Left hindlimb (tissue), 1 donor: ENCODE measurements around the gene ACSF2.
"Not testable (repeated sequence)": the region's sequence is repeated elsewhere in the genome, so short reads cannot be mapped to it uniquely, and the experiment has no call there.

ENCODE experiments used
- DNase-seq: peaks from one replicate; pipeline ENCODE4 v3.0.0-alpha.2; 2018

Gene ACSF2, protein sequence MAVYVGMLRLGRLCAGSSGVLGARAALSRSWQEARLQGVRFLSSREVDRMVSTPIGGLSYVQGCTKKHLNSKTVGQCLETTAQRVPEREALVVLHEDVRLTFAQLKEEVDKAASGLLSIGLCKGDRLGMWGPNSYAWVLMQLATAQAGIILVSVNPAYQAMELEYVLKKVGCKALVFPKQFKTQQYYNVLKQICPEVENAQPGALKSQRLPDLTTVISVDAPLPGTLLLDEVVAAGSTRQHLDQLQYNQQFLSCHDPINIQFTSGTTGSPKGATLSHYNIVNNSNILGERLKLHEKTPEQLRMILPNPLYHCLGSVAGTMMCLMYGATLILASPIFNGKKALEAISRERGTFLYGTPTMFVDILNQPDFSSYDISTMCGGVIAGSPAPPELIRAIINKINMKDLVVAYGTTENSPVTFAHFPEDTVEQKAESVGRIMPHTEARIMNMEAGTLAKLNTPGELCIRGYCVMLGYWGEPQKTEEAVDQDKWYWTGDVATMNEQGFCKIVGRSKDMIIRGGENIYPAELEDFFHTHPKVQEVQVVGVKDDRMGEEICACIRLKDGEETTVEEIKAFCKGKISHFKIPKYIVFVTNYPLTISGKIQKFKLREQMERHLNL

DNA sequence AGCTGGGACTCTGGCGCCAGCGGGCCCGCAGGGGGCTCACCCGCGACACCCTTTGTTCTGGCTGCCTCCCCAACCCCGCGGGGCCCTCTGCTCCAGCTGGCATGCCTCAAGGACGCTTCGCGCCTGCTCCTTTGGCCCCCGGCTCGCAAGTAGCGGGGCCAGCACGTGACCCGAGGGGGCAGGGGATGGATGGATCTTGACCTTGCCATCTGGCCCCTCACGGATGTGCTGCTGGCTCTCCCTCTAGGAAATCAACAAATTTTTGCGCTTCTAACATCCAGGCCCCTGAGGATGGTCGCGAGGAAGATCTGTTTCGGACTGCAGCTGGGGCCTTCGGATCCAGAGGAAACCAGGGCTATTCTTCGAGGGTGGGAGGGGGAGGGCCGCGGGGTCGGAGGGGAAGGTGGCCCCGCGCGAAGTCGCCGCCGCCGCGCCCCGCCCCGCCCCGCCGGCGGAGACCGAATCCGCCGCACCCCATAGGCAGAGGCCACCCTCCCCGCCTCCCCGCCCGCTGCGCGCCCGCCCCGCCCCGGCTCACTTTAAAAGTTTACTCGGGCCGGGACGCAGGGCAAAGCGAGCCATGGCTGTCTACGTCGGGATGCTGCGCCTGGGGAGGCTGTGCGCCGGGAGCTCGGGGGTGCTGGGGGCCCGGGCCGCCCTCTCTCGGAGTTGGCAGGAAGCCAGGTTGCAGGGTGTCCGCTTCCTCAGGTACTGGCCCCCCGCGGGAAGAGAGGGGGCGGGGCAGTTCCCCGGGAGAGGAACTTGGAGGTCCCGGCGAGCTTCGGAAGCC is at the start of gene ACSF2:
Gene ACSF2 (plus strand): TSS at position 537 of the 790 bp plus-strand sequence. CDS start 44 bp downstream, at position 581.
- peak; percentile 83 for DNase-seq

DNA sequence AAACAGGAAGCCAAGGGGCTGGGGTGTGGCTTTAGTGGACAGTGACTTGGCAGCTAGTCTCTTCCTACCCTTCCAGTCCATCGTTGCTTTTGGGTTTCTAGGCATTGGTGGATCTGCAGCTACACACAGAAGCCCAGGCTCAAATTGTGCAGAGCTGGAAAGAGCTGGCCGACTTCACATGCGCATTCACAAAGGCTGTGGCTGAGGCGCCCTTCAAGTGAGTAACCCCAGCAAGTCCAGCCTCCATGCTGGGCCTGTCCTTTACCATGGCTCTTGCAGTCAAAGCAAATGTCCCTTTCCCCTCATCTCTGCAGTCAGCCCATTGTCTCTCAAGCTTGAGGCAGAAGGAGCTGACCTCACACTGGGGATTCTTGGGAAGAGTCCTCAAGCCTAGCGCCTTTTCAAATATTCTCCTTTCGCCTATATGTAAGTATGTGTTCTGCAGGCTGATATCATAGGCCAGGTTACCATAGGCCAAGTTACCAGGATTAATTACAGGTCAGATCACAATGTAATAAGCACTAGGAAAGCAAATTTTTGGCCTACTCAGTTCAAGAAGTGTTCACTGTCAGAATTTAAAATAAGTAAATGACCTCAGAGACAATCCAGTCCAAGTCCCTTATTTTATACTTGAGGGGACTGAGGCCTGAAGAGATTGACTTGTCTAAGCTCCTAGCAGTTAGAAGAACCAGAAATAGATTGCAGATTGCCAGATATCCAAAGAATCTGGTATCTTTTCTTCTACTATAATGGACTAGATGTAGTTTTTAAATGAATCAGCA is 46.5 kb upstream of the ACSF2 start:
- no peak for DNase-seq

DNA sequence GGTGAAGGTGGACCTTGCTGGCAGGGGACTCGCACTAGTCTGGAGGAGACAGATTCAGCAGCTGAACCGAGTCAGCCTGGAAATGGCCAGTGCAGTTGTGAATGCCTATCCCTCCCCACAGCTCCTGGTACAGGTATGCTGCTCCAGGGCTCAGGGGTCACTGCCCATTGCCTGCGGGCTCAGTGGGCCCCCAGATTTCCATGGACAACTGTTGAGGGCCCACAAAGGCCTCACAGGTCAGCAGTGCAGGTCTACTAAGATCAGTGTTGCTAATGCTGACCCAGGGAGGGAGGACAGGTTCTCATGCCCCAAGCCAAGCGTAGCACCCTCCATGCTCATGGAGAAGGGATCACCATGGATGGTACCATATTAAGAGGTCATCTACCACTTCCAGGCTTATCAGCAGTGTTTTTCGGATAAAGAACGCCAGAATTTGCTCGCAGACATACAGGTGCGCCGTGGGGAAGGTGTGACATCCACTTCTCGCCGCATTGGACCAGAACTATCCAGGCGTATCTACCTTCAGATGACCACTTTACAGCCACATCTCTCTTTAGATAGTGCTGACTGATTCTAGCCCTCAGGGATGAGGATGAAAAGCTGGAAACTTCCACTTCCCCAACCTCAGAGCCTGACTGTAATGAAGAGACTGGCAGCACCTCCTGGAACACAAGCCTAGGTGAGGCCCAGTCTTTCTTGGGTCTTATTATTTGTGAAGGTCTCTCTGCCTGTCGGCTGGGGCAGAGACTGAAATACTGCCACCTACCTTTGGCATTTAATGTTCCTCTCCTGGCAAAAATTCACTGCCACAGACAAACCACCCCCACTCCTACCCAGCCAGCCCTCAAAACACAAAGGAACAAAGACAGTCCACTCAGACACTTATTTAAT is 45.4 kb upstream of the ACSF2 start:
- DNase-seq = no peak

DNA sequence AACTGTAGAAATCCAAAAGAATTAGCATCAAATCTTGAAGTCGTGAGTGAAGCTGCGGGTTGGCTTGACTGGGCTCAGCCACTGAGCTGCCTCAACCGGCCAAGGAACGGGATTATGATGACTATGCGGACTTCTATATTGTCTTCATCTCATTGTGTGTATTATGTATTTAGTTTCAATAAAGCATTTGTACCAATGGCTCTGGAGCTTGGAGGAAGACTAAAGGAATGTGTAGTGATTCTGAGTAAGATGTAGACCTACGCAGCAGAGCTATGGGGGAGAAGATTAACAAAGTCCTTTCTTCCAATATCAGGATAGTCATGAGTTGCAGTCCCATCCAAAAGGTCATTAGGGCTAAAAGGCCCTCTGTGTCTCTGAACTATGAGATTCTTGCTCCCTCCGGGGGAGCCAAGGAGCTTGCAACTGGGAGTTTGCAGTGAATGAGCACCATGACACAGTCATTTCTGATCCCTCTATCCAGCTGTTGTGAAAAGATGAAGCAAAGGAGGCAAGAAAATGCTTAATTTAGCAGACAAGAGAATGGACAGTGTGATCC is 44.7 kb upstream of the ACSF2 start:
- DNase-seq = no peak

DNA sequence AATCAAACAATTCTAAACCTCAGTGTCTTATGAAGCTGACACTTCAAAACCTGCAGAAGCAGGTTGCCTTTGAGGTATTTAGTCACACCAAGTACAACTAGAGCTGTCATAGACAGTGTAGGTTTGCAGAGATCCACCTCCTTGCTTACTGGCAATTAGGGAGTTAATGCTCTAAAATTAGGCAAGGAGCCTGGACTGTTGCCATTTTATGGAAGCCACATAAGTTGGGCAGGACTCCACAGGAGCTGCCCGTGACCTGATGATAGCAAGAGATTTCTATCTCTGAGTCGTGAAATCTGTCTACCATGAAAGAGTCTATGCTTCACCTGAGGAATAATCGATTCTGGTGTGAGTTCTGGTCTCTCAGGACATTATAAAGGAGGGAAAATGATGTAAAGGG is 44.1 kb upstream of the ACSF2 start:
- DNase-seq = no peak

DNA sequence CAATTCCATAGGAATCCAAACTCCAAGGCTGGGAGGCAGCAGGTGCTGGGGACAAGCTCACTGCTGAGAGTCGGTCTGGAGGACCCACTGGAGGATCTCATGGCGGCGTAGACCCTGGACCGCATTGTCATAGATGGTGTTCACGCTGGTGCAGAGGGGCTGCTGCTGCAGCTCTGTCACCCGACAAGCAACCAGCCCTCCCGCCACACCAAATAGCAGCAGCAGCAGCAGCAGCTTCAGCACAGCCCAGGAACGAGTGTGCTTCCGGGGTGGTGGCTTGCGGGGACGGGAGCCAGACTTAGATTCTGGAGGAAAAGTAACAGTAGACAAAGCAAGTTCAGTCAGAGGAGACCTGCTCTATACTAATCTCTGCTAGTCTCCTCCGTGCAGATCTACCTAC is 43.1 kb upstream of the ACSF2 start:
- no peak for DNase-seq

DNA sequence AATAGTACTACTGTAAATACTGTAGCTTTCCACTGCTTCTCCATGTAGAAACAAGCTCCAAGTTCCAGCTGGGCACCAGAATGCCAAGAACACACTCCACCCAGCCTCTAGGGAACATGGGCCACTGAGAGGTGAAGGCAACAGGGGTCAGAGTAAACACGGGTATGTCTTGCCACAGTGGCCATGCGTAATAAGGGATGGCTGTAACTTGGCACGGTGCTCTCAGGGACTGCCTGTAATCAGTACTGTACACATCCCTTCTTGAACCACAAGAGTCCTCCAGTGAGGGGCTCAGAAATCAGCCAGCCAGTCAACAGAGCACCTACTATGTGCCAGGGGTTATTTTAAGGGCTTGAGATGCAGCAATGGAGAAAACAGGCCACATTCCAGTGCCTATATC is 39.5 kb upstream of the ACSF2 start:
- peak; percentile 63 for DNase-seq

DNA sequence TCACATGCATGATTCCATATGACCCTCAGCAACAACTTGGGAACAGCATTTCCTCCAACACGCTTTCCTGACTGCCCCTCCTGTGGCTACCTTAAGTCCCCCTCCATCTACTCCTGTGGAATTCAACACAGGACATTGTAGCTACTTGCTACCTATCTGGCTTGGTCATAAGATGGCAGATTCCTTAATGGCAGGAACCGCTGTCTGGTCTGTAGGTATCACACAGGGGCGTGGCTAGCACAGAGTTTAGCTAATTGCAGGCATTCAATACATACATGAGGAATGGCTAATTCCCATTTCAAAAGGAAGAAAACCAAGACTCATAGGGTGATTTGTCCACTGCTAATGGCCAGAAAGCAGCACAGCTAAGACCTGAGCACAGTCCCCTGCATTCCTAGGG is 37.3 kb upstream of the ACSF2 start:
- no peak for DNase-seq

DNA sequence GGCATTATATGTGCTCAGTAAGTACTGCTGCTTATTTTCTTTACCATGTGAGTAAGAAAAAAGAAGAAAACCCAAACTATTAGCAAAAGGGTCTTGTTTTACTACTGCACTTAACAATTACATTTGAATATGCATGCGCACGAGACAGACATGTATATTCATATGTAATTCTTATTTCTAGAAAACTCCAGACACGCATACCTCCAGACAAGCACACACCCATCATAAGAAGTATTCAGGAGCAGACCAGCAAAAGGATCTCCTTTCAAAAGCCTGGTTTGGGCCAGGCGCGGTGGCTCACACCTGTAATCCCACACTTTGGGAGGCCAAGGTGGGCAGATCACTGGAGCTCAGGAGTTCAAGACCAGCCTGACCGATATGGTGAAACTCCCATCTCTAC is 36.5 kb upstream of the ACSF2 start:
- no peak for DNase-seq

DNA sequence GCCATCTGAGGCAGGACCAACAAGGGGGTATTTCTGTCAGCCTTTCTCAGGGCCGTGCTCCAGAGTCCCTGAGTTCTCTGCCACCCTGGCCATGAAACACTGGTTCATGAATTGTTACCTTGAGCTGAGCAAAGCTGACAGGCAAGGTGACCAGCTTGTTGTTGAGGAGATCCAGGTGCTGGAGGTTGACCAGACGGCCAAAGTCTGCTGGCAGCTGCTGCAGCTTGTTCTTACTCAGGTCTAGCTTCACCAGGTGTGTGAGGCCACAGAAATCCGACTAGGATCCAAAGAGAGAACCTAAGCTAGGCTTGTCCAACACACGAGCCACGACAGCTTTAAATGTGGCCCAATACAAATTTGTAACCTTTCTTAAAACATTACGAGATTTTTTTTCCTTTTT is 33.4 kb upstream of the ACSF2 start:
- no peak for DNase-seq

DNA sequence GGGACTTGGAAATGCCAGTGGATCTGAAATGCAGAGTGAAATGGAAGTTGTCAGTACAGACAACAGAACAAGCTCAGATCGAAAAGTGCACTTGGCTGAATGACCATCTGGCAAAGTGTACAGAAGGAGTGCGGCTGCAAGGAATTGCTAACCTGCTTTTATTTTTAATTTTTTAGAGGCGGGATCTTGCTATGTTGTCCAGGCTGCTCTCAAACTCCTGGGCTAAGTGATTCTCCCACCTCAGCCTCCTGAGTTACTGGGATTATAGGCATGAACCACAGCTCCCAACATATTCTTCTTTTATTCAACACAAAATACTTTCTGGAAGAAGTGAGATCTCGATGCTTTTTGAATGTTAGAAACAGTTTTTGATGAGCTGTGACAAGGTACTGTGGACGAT is 32.3 kb upstream of the ACSF2 start:
- no peak for DNase-seq

DNA sequence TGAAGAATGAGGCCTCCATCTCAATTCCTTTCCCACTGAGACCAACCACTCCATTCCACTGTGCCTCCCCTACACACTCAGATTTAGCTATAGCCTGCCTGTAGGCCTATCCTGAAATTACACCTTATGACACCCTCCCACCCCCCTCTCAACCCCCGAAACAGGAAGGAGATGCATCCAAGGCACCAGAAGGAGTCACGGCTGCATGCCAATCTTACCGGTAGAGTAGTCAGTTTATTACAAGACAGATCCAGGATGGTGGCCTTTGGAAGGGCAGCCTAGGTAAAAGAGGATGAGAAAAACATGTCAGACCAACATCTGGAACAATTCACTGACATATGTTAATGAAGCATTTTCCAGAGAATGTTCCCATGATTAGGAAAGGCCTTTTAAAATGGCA is 31.3 kb upstream of the ACSF2 start:
- no peak for DNase-seq

DNA sequence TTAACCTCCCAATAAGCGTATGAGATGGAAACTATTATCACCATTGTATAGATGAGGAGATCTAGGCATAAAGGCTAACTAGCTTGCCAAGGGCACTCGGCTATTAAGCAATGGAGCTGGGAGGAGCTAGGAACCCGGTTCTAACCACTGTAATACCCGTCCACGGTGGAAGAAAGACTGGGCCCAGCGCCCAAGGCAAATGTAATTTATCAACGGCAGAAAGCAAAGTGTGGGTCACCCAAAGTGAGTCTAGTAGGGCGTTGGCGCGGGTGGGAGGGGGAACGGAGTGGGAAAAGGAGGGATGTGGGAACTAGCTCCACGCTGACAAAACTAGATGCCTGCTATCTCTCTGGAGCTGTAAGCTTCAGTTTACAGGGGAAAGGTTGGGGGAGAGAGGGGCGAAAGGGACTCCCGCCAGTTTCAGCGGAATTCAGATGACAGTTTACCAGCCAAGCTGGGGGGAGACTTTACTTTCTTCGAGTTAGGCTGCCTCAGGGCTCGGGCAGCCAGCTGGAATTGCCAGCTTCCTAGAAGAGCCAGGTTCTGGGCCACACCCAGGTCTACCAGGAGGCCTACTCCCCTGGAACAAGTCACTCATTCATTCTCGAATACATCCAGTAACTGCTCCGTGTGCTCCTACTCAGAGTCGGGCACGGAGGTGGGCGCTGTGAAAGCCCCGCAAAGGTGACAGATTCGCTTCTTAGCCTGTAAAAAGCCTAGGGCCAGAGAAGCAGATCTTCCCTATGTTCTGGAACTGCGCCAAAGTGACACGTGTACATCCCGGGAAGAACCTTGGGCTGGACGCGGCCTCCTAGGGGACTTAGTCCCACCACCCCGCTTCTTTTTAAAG is 29.5 kb upstream of the ACSF2 start:
- DNase-seq = peak; percentile 55

DNA sequence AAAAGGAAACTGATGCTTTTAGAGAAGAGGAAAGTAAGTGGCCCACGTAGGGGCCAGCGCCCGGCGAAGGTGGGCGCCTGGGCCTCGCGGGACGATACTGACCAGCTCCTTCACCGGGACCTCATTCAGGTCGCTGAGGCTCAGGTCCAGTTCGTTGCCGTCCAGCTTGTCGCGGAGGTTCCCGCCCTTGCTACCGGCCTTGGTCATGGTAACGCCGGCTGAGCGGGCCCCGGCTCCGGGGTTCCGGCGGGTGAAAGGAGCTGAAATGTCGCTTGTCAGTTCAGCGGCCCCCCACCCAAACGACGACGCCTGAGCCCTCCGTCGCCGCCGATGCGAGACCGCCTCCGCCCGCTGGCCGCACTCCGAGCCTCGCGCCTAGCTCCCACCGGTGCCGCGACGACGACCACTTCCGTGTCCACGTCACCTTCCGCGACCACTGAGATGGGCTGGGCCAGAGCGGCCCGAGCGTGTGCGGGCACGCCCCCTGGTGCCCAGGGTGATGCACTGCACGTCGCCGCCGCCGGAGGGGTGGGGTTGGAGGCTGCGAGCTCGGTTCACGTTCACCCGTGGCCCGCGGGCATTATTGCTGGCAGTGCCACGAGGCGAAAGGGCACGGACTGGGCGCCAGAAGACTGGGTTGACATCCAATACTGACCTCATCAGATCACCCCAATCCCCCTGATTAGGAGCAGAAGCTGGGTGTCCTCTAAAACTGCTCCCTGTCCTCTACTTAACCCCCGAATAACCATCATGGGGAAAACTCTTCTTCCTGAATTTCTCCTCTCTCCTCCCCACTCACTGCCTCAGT is 28.7 kb upstream of the ACSF2 start, which contains the start of gene LRRC59:
Gene LRRC59 (minus strand): TSS at position 413 of the 808 bp plus-strand sequence. CDS start 206 bp downstream, at position 207.
- DNase-seq = peak; percentile 92

DNA sequence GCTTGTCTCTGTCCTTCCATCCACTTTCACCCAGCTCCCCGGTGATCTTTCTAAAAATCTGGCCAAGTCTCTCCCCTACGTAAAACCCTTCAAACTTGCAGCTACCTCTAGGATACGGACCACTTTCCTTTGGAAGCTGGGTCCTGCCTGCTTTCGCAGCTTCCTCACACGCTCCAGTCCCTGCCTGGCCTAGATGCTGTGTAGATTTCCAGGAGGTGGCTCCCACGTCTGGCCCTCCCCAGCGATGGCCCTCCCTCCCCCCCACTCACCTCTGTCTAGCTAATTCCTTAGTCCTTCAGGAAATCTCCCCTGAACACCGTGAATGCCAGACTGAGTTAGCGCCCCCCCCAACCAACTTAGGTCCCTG is 28.1 kb upstream of the ACSF2 start:
- no peak for DNase-seq

DNA sequence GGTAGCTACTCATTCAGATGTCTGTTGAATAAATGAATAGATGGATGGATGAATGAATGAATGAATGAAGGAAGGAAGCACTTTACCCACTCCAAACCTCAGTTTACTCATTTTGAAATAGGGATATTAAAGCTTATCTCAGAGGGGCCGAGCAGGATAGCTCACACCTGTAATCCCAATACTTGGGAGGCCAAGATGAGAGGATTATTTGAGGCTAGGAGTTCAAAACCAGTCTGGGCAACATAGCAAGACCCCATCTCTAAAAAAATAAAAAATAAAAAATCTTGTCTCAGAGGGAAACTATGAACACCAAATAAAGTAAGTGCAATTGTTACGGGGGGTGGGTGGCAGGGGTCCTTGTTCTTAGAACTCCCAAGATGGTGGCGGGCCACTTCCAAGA is 27.3 kb upstream of the ACSF2 start:
- not testable (repeated sequence) for DNase-seq

DNA sequence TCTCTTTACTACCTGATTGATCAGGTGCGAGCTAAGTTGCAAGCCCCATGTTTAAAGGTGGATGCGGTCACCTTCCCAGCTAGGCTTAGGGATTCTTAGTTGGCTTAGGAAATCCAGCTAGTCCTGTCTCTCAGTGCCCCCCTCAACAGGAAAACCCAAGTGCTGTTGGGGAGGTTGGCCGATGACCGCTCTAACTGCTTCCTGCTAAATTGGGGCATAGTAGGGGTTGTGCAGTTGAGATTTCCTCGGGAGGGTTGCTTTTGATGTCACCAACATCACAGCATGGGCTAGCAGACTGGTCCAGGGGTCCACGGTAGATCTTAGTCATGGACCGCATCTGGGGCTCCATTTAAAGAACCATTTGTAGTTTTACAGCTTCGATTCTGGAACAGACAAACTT is 26.4 kb upstream of the ACSF2 start:
- DNase-seq = not testable (repeated sequence)

DNA sequence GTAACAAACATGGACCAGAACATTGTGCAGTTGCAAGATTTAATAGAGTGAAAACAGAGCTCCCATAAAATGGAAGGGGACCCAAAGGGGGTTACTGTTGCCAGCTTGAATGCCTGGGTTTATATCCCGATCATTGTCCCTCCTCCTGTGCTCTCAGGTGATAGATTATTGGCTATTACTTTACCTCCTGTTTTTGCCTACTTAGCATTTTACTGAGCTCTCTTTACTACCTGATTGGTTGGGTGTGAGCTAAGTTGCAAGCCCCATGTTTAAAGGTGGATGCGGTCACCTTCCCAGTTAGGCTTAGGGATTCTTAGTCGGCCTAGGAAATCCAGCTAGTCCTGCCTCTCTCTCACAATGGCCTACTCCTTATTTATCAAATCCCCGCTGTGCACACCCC is 20.7 kb upstream of the ACSF2 start:
- not testable (repeated sequence) for DNase-seq

DNA sequence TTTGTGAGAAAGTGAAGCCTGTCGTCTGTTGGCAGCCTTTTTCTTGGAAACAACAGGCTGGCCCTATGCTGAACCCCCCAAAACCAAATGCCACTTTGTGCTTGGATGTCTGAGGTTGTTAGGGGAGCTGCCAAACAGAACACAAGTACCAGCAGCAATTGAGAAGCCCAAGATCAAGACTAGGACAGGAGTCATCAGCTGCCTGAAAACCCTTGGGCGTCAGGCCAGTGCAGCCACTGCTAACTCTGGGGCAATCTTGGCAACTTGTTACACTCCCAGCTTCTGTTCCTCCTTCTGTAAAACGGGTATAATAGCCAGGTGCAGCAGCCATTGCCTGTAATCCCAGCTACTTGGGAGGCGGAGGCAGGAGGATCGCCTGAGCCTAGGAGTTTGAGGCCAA is 19.4 kb upstream of the ACSF2 start:
- DNase-seq = no peak

DNA sequence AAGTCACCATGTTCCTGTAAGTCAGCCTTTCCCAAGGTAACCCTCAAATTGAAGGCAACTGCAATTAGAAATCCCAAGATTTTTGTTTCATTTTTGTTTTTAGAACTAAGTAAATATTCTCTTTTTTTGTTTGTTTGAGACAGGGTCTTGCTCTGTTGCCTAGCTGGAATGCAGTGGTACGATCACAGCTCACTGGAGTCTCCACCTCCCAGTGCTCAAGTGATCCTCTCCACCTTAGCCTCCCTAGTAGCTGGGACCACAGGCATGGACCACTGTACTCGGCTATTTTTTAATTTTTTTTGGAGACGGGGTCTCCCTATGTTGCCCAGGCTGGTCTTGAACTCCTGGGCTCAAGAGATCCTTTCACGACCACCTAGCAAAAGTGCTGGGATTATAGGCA is 18.1 kb upstream of the ACSF2 start:
- DNase-seq = no peak
